HG03196 (cell line): ENCODE results near the gene BEST1.
"Not testable (repeated sequence)": the region's sequence is repeated elsewhere in the genome, so short reads cannot be mapped to it uniquely, and the experiment has no call there.

Experiments used
- ATAC-seq: cut with Tn5 transposase; IDR thresholded peaks from one replicate; pipeline ENCODE4 v1.9.1; 2021; ENCODE audit not compliant: unreplicated experiment

BEST1 gene

DNA sequence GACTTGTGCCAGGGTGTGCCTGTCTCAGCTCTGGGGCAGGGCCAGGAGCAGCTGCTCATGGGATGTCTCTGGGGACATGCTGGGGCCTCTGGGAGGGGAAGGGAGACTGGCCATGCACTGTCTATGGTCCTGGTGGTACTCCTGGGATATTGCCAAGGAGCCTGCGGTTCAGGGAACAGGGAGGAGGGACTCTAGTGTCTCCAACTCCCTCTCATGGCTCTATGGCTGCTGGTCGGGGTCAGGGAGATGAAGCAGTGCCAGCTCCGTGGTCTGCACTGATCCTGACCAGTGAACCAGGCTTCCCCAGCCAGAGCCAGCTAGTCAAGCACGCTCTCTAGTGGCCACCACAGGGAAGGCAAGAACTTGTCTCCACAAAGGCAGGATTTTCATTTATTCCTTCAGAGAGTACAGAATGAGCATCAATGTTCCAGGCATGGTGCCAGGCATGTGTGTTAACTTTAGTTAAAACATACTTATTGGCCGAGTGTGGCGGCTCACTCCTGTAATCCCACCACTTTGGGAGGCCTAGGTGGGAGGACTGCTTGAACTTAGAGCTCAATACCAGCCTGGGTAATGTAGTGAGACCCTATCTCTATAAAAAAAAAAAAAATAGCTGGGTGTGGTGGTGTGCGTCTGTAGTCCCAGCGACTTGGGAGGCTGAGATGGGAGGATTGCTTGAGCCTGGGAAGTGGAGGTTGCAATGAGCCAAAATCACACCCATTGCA, 2.5 kb upstream of the BEST1 start:
- ATAC-seq: no peak

DNA sequence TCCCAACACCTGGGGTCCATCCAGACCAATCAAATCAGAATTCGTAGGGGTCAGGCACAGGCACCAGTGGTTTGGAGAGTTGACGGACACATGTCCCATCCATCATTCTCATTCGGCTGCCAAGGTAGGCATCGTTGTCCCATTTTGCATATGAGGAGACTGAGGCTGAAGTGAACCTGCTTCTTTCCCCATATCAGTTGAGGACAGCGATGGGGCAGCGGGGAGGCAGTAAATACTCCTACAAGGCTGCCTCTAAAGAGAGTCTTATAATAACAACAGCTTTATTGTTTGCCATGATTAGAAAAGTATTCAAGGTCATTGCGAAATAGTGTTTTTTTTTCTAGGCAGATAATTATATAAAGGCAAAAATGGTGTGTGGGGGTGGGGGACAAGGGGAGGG, 1.6 kb upstream of the BEST1 start:
- no peak for ATAC-seq

DNA sequence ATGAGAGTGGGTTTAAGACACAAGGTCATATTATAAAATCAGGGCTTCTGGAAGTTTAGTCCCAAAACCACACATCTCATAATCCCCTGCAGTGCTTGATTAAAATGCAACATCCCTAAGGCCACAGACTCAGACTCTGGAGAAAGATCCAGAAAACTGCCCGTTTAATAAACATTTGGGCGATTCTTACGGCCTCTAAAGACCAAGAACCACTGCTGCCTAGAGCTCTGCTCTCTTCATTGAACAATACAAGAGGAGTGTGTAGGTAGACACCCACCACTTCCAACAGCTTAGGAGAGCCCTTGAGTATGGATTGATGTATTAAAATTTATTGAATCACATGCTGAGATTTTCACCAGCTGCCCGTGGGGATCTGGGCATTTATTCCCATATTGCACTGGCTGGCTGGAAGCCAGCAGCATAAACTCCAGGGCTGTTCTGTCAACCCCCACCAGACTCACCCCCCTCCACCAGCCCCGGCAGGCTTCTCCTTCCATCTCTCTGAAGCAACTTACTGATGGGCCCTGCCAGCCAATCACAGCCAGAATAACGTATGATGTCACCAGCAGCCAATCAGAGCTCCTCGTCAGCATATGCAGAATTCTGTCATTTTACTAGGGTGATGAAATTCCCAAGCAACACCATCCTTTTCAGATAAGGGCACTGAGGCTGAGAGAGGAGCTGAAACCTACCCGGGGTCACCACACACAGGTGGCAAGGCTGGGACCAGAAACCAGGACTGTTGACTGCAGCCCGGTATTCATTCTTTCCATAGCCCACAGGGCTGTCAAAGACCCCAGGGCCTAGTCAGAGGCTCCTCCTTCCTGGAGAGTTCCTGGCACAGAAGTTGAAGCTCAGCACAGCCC, 749 bp upstream of the BEST1 start:
- no peak for ATAC-seq

DNA sequence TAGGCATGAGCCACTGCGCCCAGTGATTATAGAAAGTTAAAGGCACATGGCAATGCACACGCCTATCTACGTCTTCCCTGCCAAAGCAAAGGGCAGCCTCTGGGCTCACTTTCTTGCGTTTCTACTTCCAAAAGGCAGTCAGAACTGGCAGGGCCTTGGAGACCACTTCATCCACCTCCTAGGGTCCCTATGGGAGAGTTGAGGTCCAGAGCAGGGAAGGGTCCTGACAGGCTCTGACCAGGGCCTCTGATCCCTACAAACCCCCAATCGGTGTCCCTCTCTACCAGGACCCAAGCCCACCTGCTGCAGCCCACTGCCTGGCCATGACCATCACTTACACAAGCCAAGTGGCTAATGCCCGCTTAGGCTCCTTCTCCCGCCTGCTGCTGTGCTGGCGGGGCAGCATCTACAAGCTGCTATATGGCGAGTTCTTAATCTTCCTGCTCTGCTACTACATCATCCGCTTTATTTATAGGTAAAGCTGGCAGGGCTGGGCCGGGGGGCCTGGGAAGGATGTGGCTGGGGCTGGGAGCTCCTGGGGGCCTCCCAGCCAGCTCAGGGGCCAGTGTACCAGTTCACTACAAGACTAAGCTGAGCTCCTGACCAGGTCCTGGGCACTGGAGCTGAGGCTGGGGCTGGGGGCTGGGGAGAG, 1.5 kb downstream of the BEST1 start:
- ATAC-seq: no peak

DNA sequence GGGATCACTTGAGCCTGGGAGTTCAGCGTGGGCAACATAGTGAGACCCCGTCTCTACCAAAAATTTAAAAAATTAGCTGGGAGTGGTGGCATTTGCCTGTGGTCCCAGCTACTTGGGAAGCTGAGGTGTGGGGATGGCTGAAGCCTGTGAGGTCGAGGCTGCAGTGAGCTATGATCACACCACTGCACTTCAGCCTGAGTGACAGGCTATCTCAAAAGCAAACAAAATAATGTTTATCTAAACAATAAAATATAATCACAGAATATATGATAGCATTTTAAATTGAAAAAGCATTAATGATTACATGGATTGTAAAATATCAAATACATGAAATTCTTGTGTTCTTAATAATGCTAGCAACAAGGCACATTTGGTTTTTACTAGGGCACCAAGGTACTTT, 2.7 kb downstream of the BEST1 start:
- no peak for ATAC-seq

DNA sequence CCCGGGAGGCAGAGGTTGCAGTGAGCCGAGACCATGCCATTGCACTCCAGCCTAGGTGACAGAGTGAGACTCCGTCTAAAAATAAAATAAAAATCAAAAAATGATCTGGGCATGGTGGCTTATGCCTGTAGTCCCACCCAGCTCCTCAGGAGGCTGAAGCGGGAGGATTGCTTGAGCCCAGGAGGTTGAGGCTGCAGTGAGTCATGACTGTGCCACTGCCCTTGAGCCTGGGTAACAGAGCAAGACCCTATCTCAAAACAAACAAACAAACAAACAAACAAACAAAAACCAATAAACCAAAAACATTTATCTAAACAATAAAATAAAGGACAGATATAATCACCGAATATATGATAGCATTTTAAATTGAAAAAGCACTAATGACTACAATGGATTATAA, 3.5 kb downstream of the BEST1 start:
- not testable (repeated sequence) for ATAC-seq

DNA sequence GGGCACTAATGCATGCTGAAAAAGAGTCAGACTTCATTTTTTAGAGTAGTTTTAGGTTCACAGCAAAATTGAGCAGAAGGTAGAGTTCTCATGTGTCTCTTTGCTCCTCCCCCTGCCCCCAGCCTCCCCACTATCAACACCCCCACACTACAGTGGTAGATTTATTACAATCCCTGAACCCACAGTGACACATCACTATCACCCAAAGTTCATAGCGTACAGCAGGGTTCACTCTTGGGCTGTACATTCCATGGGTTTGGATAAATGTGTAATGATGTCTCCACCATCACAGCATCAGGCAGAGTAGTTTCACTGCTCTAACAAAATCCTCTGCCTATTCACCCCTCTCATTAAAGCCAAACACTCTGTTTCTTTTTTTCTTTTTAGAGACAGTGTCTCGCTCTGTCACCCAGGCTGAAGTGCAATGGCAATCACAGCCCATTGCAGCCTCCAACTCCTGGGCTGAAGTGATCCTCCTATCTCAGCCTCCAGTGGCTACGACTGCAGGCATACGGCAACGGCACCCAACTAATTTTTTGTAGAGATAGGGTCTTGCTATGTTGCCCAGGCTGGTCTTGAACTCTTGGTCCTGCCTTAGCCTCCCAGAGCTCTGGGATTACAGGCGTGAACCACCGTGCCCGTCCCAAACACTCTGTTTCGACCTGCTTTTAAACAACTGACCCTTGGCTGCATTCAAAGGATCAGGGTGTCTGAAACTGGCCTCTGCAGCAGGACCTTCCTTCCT, 4.1 kb downstream of the BEST1 start:
- ATAC-seq: no peak

DNA sequence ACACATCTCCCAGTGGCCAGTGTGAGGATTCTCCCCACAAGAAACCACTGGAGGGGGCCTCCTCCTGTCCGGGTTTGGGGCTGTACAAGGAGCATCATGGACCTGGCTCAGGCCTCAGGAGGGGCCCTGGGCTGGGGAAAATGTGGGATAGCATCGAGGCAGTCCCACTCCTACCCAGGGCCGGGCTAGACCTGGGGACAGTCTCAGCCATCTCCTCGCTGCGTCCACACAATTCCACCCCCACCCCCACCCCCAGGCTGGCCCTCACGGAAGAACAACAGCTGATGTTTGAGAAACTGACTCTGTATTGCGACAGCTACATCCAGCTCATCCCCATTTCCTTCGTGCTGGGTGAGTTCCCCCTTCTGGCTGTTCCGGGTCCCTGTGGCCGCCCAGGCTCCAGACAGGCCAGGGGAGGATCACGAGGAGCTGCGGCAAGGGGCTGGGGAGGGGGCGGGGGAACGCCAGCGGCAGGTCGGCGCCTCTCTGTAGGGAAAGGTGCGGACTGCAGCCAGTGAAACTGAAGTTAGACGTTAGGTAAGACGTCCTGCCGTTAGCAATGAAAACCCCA, 4.8 kb downstream of the BEST1 start:
- ATAC-seq: no peak

DNA sequence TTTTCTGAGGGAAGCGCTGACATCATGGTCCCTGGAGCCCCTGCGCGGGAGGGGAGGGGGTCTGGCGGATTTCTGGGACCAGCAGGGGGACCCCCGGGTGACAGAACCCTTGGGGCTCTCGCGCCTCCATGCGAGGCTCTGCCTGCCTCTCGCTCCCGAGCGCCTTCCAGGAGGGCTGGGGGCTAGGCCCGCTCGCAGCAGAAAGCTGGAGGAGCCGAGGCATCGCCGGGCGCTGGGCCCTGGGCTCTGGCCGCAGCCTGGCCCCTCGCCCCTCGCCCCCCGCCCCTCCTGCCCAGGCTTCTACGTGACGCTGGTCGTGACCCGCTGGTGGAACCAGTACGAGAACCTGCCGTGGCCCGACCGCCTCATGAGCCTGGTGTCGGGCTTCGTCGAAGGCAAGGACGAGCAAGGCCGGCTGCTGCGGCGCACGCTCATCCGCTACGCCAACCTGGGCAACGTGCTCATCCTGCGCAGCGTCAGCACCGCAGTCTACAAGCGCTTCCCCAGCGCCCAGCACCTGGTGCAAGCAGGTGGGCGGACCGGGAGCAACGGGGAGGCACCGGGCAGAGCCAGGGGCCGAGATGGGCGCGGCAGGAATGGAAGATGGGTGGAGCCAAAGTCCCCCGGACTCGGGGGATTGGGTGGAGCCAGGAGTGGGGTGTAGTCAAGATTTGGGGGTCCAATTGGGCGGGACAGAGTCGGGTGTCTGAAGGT, 5.4 kb downstream of the BEST1 start:
- no peak for ATAC-seq

DNA sequence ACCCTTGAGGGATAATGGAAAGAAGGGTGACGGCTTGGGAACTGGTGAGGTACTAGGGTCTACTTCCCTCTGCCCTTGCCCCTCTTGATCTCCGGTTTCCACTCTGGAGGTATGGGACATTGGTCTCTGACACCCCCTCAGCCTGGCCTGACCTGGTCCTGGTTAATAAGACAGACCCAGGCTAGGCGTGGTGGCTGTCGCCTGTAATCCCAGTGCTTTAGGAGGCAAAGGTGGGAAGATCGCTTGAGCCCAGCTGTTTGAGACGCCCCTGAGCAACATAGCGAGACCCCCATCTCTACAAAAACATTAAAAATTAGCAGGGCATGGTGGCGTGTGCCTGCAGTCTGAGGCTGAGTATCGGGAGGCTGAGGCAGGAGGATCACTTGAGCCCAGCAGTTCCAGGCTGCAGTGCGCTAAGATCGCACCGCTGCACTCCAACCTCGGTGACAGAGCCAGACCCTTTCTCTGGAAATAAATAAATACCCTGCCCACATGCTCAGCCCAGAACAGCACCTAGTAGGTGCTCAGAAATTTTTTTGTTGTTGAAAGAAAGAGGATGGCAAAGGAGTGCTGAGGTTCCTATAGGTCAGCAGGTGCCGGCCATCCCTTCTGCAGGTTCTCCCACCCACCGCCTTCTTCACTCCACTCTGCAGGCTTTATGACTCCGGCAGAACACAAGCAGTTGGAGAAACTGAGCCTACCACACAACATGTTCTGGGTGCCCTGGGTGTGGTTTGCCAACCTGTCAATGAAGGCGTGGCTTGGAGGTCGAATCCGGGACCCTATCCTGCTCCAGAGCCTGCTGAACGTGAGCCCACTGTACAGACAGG, 6.3 kb downstream of the BEST1 start:
- ATAC-seq: no peak

DNA sequence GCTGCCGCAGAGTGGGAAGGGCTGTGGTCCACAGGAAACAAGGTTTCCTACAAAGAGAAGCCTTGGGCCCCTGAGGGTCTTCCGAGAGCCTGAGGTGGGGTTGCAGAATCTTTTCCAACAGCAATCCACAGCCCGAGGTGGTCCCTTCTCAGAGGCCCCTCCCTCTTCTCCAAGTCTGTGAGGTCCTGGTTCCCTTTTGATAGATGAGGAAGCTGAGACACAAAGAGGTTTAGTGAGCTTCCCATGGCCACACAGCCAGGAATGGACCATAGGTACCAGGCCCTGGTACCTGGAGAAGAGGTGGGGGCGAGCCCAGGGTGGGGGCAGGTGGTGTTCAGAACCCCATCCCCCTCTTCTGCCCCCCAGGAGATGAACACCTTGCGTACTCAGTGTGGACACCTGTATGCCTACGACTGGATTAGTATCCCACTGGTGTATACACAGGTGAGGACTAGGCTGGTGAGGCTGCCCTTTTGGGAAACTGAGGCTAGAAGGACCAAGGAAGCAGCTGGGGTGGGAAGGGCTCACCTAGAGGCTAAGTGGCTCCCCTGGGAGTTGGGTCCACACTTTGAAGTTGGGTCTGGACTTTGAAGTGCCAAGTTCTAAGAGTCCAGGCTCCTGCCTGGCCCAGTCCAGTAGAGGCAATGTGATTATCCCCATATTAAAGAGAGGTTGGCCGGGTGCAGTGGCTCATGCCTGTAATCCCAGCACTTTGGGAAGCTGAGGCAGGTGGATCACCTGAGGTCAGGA, 7.0 kb downstream of the BEST1 start:
- no peak for ATAC-seq

DNA sequence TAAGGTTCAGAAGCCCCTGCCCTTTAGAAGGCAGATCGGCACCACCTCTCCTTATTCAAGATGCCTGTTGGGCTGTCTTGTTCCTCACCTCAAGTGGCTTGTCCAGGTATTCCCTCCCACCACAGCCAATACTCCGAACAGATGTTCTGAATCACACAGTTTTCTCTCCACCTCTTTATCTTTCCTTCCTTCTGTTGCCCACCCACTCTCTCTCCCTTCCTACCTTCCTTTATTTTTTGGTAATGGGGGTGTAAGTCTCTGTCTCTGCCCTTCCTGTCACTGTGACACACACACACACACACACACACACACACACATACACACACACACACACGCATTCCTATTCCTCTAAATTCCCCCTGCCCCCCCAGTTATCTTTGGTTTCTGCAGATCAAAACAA, 8.4 kb downstream of the BEST1 start:
- ATAC-seq: no peak

DNA sequence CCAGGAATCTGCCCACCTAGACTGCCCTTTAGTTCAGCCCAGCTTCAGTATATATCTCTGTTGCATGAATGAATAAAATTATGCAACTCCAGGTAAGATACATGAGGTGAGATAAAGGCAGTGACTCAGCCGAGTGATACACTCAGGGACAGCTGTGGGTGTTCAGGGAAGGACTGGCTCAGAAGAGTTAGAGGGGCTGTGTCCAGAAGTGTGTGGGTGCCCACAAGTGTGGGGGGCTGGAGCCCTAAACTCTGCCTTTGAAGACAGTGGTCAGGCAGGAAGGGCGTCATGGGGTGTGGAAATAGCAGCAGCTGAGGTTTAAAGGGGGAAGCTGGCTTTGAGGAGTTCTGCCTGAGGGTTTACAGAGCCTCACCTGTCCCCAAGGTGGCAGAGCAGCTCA, 9.0 kb downstream of the BEST1 start:
- no peak for ATAC-seq

DNA sequence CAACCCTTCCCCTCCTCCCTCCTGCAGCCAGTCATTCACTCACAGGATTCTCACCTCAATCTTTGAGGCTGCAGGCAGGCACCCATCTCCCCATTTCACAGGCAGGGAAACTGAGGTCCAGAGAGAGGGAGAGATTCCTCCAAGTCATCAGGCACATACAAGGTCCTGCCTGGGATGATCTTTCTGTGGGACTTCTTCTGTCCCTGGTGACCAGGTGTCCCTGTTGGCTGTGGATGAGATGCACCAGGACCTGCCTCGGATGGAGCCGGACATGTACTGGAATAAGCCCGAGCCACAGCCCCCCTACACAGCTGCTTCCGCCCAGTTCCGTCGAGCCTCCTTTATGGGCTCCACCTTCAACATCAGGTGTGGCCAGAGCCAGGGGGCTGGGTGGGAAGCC, 9.5 kb downstream of the BEST1 start:
- ATAC-seq: no peak

DNA sequence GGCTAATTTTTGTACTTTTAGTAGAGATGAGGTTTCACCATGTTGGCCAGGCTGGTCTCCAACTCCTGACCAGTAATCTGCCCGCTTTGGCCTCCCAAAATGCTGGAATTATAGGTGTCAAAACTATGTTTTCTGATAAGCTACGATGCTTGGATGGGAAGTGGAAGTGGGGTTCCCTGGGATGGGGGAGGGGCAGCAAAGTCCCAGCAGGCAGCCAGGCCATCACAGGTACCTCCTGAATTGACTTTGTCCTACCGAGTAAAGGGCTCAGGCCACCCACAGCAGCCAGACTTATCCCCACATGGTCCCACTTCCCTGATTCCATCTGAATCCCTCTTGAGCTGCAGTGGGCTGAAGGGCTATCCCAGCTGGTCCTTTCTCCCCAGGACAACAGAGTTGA, 10.4 kb downstream of the BEST1 start:
- no peak for ATAC-seq

DNA sequence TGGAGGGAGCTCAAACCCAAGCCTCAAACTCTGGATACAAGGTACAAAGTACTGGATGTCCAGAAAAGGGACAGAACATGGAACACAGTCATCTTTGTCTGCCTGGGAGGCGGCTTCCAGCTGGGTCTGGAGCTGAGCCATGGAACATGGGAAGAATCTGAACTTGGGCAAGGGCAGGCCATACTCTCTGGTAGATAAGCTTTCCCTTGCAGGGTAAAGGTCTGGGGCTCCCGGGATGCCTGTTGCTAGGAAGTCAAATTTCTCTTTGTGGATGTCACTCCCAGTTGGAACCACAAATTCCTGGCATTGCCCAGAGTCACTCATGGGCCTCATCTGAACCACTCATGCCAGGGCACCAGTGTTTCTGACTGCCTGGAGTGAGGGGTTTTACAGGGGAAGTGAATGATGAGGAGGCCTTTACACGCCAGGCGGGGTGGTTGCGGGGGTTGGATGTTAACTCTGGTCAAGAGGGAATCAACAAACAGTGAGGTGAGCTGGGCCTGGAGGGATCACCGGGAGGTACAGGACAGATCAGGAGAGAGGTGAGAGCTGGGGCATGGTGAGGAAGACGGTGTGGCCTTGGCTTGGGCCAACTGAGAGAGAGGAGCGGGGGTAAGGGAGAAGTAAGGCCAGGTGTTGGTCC, 11.5 kb downstream of the BEST1 start:
- no peak for ATAC-seq

DNA sequence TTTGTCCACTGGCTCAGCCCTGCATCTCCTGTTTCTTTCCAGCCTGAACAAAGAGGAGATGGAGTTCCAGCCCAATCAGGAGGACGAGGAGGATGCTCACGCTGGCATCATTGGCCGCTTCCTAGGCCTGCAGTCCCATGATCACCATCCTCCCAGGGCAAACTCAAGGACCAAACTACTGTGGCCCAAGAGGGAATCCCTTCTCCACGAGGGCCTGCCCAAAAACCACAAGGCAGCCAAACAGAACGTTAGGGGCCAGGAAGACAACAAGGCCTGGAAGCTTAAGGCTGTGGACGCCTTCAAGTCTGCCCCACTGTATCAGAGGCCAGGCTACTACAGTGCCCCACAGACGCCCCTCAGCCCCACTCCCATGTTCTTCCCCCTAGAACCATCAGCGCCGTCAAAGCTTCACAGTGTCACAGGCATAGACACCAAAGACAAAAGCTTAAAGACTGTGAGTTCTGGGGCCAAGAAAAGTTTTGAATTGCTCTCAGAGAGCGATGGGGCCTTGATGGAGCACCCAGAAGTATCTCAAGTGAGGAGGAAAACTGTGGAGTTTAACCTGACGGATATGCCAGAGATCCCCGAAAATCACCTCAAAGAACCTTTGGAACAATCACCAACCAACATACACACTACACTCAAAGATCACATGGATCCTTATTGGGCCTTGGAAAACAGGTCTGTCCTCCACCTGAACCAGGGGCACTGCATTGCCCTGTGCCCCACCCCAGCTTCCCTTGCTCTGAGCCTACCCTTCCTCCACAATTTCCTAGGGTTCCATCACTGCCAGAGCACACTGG, 12.3 kb downstream of the BEST1 start:
- ATAC-seq: no peak

DNA sequence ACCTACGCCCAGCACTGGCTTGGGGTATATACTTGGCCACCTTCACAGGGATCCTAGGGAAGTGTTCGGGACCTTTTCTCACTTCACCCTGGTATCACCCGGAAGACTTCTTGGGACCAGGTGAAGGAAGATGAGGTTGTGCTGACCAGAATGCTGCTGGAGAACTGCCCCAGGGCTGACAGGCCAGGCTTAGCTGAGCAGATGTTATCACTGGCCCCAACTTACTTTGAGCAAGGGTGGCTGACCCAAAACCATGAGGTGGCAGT, 12.8 kb downstream of the BEST1 start:
- ATAC-seq: no peak
